NCI-H2107 treated with DMSO at 0.1 percent for 48 hours (cell line): ENCODE measurements around the gene RMDN2.
A peak's percentile ranks its signal among the peaks of the same experiment; 100 is the strongest.

Source experiments
- DNase-seq: peaks from one replicate; lab custom pipeline; 2025; ENCODE audit not compliant: unreplicated experiment; lab: John Stamatoyannopoulos, UW

RMDN2 gene, protein sequence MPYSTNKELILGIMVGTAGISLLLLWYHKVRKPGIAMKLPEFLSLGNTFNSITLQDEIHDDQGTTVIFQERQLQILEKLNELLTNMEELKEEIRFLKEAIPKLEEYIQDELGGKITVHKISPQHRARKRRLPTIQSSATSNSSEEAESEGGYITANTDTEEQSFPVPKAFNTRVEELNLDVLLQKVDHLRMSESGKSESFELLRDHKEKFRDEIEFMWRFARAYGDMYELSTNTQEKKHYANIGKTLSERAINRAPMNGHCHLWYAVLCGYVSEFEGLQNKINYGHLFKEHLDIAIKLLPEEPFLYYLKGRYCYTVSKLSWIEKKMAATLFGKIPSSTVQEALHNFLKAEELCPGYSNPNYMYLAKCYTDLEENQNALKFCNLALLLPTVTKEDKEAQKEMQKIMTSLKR

DNA sequence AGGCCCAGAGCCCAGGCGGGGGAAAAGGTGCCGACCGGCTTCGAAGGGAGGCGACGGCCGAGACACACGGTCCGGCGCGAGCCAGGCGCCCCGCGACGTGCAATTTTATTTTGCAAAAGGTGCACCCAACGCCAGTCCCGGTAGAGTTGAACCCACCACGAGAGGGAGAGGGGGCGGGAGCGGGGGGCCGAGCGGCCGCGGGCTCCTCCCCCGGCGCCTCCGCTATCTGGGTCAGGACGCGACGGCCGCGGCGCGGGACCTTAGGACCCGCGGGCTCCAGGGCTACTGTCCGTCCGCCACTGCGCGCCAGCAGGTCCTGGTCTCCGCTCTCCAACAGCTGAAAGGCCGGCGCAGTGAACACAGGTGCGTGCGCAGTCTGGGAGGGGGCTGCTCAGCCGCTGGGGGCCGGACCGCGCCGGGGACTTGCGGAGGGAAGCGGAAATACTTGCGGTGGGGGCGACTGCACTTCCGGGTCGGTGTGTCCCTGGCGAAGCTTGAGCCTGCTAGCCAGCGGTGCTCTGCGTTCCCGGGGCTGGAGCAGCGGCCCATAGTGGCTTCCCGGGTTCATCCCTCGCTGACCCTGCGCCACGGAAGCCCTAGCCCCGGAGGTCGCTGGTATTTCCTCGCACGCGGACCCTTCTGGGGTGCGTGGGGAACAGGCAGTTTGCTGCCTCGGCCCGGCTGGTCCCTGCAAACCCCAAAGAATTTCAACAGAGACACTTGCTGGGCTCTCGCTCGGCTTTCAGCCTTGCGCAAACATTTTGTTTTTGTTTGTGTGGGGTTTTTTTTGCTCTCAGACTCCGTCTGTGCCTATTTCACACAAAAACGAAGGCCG lies at the start of gene RMDN2:
Gene RMDN2 (plus strand): TSS at position 225 of the 835 bp plus-strand sequence. CDS start 3,991 bp downstream, outside the sequence.
- peak; percentile 1 for DNase-seq

DNA sequence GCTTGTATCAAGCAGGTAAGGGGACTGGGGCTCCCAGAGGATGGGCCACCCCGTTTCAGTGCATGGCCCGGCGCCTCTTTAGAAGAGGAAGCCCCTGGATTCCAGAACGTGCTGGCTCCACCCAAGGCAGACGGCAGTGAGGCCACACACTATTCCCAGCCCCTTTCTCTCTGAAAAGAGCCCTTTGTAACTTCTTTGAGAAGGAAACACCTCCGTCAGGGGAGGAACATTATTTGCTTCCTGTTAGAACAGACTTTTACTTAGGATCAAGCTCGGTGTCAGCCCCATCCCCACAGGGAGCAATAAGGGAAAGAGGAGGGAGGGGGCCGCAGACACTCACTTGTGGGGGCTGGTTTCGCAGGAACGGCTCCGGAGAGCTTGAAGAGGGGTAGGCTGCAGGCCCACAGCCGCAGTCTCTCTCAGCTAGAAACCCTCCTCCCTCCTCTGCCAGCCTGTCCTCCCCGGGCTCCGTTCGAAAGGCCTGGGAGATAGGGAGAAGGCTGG lies 49.6 kb upstream of the RMDN2 start:
- DNase-seq = no peak

DNA sequence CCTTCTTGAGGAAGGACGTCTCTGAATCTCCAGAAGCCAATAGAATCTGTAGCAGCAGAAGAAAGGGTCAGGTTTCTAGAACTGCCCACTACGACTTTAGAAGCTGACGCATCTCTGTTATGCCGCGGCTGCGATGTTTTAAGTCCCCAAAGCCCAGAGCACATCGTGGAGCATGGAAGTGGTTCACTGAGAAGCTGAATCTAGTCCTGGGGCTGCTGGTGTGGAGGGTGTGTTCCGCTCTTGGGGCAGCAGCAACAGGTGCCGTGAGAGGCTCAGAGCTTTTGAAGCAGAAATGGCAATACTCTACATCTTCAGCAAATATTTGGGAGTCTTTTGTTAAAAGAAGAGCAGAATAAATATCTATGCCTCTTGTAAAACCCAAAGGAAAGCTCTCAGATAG lies 48.9 kb upstream of the RMDN2 start:
- no peak for DNase-seq

DNA sequence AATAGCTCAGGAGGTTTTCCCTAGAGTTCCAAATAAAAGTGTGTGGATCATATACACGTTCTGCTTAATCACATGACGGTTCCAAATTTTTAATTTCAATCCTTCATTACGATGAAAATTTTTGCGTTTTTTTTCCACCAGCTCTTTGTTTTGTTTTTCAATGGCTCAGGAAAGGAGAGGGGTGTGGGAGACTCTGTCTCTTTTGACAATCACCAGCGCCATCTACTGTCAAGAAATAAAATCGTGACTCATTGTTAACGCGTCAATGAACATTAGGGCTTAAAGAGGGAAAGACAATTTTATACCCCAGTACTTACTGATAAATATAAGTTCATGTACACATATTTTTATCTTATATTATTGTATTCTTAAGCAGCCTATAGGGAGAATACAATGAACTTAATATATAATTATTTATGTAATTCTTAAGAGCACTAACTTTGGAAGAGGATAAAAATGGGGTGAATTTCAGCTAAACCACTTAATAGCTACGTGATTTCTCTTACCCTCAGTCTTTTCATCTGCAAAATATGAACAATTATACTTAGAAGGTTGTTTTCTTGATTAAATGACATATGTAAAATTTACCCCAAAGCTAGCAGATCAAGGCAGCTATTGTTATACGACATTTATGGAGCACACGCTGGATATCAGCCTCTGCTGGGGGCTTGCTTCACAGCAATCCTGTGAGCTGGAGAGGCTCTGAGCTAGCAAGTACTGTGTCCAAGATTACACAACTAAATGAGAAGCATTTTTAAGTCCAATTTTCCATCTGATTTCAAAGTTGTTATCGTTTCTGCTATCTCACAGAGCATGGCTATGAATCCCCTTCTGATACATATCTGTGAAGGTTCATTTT lies 47.4 kb upstream of the RMDN2 start:
- DNase-seq = peak; percentile 64

DNA sequence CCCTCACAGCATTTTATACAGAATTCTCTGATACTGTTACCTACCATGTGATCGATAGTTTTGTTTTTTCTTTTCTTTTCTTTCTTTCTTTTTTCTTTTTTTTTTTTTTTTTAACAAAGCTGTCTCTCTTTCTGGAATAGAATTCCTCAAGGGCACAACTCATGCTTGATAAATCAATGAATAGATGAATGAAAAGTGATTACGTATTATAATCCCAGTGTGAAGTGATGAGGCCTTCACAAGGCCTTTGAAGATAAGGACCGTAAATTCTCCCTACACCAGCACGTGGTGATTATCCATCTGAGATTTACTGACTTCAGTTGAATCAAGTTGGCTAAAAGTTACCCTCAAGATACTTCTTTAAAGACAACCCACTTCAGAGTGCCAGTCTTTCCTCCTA lies 46.6 kb upstream of the RMDN2 start:
- DNase-seq = no peak

DNA sequence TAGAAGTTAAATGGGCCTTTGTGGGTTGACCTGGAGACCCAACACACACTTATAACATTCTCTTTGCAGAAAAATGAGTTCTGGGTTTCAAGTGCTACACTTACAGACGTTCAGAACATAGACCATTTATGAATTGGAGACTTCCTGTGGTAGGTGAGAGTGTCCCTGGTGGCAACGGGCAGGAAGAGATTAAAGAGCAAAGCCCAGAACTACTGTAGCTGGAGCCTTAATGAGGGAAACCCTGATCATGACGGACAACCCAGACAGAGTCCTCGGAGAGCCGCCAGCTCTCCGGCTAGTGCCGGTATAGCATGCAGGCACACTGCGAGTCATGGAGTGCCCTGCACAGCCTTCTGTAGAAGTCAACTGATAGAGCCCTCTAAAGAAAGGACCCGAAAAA lies 44.5 kb upstream of the RMDN2 start:
- no peak for DNase-seq

DNA sequence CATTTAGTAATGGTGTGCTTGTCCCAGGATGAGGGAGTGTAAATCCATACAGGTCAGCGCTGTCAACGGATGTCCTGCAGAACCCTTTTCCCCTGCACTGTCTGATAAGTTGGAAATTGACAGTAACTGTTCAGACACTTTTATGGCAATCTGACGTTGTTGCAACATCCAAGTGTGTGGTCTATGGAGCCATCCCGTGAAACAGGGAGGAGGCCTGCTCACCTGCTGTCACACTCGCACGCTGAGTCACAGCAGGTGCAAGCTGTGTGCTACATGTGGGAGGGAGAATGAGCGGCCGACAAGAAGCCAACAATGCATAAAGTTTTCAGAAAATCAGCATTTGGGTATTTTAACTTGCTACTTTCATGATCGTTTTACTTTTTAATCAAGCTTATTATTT lies 43.7 kb upstream of the RMDN2 start:
- peak; percentile 8 for DNase-seq

DNA sequence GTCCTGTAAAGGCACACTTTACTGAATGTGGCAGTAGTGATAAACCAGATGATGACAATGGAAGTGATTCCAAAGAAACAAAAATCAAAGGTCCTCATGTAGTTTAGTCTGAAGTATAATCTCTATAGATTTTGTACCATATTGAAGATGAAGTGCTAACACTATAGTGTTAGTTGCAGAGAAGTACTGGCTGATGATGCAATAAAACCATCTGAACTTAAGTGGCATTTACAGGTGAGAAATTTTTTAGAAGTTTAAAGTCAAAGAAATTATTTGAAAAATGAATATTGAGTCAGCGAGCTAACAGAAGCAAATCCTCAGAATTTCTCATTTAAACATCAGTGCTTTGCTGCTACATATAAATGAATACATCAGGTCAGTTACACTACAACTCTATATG lies 43.1 kb upstream of the RMDN2 start:
- no peak for DNase-seq

DNA sequence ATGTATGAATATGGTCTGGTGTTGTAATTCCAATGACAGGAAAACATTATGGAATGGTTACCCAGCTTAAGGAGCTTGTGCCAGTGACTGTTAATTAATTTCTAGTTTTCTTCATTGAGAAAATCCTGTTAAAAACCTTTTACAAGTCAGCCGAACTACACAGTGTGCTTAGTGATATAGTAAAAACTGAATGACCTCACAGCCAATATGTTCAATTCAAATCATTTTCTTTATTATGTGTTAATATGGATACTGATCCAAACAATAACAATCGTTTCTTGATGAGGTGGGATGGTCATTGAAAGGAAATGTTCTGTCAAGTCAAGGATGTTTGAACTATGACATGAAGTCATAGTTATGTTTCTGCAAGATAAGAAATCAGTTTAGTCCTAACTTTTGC lies 41.6 kb upstream of the RMDN2 start:
- DNase-seq = no peak

DNA sequence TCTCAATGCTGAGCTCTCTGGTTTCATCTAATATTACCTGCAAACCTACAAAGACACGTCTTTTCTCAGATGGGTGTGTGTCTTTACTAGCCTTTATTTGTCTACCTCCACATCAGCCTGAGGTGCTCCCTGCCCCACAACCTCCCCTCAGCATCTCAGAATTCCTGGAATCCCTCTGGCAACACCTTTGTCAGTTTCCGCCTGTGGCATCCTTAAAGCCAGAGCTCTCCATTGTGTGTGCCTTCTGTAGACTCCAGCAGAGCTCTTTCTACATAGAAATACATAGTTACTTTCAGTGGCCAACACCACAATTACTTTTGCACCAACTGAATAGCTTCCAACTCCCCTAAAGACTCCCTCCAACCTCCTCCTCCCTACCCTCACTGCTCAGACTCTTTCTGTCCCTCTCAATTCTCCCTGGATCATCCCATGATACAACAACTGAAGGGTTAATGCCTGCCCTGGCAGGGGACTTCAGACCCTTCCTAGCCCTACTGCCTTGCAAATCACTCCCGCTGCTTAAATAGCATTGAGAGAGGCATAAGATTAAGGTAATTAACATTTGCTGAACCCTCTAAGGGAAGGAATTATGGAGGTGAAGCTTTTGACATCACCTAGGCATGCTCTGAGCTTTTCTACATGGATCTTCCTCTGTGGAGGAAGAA lies 39.6 kb upstream of the RMDN2 start:
- DNase-seq = no peak

DNA sequence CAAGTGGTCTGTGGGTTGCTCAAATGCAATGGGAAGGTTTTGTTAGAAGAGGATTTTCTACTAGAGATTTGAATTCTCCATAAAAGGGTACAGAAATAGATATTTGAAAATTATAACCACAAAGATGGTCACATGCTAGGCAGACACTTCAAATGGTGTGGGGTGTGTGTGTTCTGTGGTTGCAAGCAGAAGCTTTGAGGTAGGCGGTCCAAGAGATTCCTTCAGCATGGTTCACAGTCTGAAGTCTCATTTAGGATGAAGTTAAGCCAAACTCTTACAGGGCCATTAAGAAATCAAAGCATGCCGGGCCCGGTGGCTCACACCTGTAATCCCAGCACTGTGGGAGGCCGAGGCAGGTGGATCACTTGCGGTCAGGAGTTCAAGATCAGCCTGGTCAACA lies 38.3 kb upstream of the RMDN2 start:
- no peak for DNase-seq

DNA sequence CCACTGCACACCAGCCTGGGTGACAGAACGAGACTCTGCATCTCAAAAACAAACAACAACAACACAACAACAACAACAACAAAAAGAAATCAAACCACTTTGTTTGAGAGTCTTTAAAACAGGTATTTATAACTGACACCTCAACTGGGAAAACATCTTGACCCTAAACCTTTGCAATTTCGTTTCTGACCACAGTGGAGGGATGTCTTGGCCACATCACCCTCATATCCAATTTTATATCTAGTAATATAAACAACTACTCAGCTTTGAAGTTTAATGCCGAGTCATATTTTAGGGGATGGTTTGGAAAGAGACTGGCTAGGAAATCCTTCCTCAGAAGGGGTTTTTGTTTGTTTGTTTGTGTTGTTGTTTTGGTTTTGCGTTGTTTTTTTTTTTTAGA lies 37.8 kb upstream of the RMDN2 start:
- DNase-seq = no peak

DNA sequence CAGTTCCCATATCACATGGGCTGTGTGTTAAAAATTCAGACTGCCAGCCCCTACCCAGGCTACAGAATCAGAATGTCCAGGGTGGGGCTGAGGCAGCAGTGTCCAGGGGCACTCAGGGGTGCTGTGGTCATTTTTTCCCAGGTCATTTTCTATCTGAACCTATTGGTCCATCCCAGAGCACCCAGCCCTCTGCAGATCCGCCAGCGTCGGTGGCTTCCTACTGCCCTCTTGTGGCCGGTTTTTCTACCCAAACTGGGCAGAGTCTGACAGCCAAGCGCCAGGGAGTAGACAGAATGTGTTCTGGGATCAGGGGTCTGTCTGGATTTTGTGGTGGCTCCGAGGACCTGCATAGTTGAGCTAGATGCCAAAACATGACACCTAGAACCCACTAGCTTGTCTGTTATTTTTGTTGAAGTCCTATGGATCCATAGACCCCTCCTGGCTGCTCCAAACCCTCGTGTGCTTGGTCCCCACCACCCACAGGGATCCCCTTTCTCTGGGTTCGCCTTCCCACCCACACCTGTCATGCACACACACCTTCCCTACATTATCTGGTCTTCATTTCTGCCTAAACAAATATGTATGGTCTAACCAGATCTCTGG lies 34.1 kb upstream of the RMDN2 start:
- DNase-seq = peak; percentile 11

DNA sequence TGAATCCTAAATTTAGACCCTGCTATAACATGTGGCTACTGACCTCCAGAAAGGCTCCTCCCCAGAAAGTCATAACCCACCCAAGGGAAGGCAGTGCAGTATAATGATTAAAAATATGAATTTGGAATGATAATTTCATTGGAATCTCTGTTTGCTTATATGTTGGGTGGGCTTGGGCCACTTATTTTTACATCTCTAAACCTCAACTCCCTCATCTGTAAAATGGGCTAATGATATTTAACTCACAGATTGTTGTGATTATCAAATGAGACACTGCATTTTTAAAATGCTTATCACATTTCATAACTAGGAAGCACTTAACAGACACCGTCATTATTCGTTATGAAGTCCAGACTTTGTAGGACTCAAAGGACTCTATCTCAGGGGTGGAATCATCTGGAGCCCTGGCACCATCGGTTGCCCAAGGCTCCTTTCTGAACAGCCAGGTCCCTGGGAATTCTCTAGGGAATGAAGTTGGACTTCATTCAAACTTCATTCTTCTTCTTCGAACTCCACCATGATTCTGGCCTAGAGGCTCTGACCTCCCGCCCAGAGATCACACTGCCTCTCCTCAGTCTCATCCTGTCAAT lies 33.1 kb upstream of the RMDN2 start:
- DNase-seq = no peak

DNA sequence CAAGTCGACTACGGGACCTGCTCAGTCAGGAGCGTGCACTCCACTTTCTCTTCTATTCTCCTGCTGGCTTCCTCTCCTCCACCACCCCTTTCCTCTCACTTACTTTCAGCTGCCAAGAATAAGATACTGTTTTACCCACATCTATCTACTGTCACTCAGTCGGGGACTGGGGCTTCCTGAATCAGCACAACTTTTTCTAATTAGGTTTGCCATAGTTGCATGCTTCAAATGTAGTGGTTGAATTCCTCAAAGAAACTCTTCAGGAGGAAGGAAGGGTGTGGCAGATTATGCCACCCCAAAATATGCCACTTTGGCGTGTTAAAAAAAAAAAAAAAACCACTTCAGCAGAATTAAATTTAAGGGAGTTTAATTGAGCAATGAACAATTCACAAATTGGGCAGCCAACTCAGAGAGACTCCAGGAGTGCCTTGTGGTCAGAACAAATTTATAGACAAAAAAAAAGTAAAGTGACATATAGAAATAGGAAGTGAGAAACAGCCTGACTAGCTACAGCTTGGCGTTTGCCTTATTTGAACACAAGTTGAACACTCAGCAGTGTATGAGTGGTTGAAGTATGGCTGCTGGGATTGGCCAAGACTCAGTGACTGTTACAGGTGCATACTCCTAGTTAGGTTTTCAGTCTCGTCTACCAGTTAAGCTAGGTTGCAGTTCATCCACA lies 32.5 kb upstream of the RMDN2 start:
- no peak for DNase-seq

DNA sequence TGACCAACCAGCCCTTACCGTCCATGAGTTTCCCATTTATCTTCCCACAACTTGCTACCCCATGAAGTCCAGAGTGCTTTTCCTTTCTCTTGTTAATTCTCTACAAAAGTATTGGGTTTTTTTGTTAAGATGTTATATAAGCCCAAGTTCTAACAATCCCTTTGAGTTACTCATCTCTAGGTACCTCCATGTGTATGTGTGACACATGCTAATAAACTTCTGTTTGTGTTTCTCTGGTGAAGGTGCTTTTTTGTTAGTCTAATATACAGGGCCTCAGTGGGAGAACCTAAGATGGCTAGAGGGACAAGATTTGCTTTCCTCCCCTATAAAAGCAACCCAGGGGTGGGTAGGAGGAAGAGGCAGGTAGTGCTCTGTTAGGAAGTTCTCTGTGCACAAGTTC lies 31.8 kb upstream of the RMDN2 start:
- DNase-seq = no peak

DNA sequence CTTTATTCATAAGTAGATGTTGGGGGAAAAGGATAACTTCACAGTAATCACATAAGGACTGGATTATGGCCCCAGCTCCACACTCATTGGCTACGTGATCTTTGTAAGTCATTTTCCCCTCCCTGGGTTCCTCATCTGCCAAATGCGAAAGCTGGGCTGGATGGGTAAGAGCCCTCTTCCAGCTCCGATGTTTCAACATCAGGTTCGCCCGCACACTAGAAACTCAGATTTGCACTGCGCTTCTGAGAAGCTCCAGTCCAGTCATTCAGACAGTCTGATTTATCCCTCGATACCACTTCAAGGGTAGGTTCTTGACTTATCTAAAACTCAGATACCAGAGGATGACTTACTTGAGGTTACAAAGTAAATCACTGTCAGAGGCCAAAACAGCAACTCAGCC lies 31.0 kb upstream of the RMDN2 start:
- no peak for DNase-seq

DNA sequence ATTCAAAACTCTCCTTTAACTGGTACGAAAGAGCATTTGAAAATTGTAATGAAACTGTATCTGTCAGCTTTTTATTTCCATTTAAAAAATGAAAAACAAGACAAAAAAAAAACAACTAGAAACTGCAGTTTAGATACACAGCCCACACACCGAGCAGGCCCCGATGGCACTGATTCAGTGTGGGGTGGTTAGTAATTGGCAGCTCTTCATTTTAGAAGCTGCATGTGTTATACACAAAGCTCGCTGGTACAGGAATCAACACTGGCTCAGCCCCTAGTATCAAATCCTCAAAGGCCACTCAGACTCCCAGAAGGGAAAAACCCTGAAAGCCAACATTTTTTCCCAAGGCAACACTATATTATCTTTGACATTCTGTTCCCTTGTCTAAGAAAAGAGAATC lies 30.5 kb upstream of the RMDN2 start:
- DNase-seq = no peak

DNA sequence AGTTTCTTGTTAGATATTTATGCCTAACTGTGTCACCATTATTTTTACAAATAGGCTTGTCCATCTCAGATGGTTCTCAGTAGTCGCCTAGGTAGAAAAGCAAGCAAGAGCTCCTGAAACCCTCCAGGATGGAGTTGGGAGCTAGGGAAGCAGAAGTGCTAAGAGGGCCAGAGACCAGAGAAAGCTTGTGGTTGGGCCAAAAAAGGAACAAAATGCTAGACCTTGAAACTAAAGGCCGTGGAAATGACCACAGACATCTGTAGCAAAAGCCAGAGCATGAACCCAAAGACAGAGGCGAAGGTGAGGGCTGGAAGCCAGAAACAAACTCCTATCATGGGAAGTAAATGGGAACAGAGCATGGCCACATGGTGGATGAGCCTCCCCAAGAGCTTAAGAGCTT lies 29.9 kb upstream of the RMDN2 start:
- no peak for DNase-seq
